ENCODE data around the gene RBM10.

RBM10 gene

GRCh38 chrX:47222751-47223350 lies 77.8 kb downstream of the RBM10 start:
- DNase-seq = no peak

- no peak for DNase-seq
These were observed 78.6 kb downstream of the RBM10 start for GRCh38 chrX:47223476-47224250.

- no peak for DNase-seq
These were observed 79.4 kb downstream of the RBM10 start for GRCh38 chrX:47224266-47224895.

GRCh38 chrX:47224896-47225290 lies 79.9 kb downstream of the RBM10 start:
- DNase-seq = no peak

GRCh38 chrX:47226071-47226470 lies 81.0 kb downstream of the RBM10 start:
- no peak for DNase-seq

GRCh38 chrX:47226531-47227333 lies 81.7 kb downstream of the RBM10 start:
- no peak for DNase-seq

- no peak for DNase-seq
These were observed 82.2 kb downstream of the RBM10 start for GRCh38 chrX:47227334-47227583.

GRCh38 chrX:47228550-47229270 lies 83.7 kb downstream of the RBM10 start:
- no peak for DNase-seq

- DNase-seq = no peak
These were observed 84.4 kb downstream of the RBM10 start for GRCh38 chrX:47229427-47229826.

- DNase-seq = no peak
These were observed 85.3 kb downstream of the RBM10 start for GRCh38 chrX:47230136-47230868.

GRCh38 chrX:47231167-47231566 lies 86.1 kb downstream of the RBM10 start:
- no peak for DNase-seq

- no peak for DNase-seq
These were observed 87.3 kb downstream of the RBM10 start for GRCh38 chrX:47232197-47232802.

- DNase-seq = peak; percentile 58
These were observed 87.8 kb downstream of the RBM10 start, which contains the start of gene USP11 for GRCh38 chrX:47232803-47233332. Gene USP11 (plus strand): TSS chrX:47233009. CDS start chrX:47233044, 35 bp downstream.

- DNase-seq = peak; percentile 95
These were observed 88.5 kb downstream of the RBM10 start for GRCh38 chrX:47233333-47234113.

GRCh38 chrX:47234583-47234982 lies 89.6 kb downstream of the RBM10 start:
- DNase-seq = no peak

GRCh38 chrX:47235691-47236103 lies 90.7 kb downstream of the RBM10 start:
- no peak for DNase-seq
